ENCODE results near the gene DIMT1. TPM values are rescaled to one million over a fixed set of nuclear protein-coding genes. Genes with fewer than 3 reads are reported as not detected.

Gene DIMT1
- total RNA-seq: 20.0 TPM

DNA sequence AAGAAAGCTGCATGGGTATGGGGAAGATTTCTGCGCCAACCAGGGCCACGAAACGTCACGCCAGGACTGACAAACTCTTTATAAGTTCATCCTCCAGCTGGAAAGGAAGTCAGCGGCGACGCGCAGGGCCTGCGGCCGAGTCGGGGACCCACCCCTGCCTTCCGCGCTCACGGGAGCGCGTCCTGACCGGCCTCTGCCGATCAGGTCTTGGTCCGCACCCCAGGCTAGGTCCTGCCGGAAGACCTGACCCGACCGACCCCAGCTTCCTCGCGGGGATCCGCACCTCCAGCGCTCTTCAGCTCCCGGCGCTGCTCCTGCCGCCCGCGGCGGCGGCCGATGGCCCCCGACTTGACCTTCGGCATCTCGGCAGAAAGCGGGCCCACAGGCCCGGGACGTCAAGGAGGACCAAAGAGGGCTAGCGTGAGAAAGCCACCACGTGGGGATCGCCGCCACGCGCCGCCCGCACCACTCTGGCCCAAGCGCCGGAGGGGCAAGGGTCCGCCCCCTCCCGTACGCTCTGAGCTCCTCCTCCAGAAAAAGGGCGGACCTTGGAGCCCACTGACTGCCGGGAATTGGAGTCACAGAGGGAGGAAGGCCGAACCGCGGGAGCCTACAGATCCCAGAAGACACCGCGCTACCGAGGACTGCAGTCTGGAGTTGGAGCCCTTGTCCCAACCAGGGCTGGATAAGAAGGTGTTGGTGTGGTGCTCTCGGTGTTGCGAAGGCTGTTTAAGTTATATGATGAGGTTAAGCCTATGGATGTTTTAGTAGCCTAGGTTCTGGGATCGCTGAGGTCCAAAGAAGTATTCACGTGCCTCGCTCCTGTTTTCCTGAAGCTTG, at the start of gene DIMT1:
Gene DIMT1, minus strand, starts transcription at position 495 of the 840 bp plus-strand sequence. Its CDS starts 133 bp downstream, at position 362.
- ATAC-seq: peak; percentile 100
- DNase-seq (ENCODE audit: low spot score): peak; percentile 95
- intact Hi-C loops (cut with DNase I): no loop called here

DNA sequence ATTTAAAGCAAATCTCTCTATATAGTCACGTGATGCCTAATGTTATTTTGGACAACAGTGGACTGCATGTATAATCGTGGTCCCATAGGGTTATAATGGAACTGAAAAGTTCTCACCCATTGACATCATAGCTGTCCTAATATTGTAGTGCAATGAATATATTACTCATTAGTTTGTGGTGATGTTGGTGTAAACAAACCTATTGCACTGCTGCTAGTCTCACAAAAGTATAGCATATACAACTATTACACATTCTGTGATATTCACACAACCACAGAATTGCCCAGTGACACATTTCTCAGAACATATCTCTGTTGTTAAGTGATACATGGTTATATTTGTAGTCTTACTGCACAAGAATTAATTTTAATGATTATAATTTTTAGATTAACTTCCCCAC, 46.6 kb upstream of the DIMT1 start:
- ATAC-seq (no peak), DNase-seq (ENCODE audit: low spot score) (no peak)
- intact Hi-C loops (cut with DNase I): no loop called here

DNA sequence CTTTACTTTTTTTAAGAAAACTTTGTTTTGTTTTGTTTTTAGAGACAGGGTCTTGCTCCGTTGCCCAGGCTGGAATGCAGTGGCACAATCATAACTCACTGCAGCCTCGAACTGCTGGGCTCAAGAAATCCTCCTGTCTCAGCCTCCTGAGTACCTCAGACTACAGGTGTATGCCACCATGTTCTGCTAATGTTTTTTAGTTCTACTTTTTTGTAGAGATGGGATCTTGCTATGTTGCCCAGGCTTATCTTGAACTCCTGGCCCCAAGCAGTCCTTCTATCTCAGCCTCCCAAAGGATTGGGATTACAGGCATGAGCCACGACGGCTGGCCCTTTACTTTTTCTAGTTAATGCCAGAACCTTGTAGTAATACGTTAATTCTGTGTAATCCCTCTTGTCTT, 44.8 kb upstream of the DIMT1 start:
- ATAC-seq (no peak), DNase-seq (ENCODE audit: low spot score) (no peak)
- intact Hi-C loops (cut with DNase I): no loop called here

DNA sequence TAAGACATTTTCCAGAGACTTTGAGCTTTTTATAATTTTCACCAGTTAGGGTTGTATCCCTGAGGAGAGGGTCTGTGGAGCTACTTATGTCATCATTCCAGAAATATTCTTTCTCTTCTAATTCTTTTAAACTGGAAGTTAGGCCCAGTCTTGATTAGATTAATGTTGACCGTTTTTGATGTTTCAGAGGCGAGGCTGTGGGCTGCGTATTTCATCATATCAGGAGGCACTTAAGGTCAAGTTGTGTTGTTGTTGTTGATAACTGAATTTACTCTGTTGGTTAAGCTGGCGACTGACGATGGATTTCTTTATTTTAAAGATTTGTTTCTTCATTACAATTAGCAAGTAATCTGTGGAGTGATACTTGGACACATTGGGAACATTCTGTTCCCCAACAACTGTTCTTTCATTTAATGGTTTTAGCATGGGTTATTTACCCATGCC, 28.9 kb upstream of the DIMT1 start:
- intact Hi-C loops (cut with DNase I): no loop called here
- no peak for DNase-seq (ENCODE audit: low spot score)
- peak; percentile 79 for ATAC-seq

DNA sequence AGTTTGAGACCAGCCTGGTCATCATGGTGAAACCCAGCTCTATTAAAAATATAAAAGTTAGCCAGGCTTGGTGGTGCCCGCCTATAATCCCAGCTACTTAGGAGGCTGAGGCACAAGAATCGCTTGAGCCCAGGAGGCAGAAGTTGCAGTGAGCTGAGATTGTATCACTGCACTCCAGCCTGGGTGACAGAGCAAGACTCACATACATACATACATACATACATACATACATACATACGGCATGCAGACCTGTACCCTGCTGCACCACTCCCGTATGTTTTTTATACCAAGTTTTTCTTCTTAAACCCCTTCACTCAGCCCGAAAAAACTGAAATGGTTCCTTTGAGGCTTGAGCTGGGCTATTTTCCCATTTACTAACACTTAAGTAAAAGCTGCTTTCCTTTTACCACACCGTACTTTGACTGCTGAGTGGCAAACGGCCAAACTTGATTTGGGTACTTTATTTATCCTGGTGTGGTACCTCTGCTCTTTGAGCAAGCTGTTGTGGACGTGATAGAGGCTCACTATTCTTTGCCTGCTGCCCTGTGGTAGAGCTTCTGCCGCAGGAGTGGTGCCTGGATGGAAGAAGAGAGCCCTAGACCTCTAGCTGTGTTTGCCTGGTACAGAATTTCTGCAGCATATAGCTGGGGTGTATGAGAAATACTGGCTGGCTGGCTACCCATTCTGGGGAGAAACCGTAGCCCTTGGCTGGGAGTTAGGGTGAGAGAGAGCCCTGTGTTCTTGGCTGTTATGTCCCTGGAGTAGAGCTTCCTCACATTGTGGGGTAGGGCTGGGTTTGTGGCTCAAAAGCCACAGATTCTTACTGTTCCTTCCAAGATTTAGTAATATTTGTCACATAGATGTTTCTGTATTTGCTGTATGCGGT, 28.3 kb upstream of the DIMT1 start:
- no peak for DNase-seq (ENCODE audit: low spot score)
- ATAC-seq: peak; percentile 93
- intact Hi-C loops (cut with DNase I): no loop called here

DNA sequence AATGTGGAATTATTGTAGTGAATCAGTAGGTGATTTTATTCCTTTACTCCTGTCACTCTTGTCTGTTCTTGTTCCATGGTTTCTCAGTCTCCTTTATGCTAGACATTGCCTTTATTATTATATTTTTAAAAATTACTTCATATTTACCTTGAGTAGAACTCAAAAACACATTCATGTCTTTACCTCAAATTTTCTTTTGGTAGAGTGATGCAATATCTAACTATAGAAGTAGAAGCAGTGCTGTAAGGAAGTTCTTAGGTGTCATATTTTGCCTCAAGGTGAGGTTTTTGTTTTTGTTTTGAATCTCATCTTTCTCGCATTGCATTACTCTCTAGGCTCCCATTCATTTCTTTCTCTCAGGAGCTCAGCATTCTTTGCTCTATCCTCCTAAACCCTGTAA, 21.1 kb upstream of the DIMT1 start:
- ATAC-seq (no peak), DNase-seq (ENCODE audit: low spot score) (no peak)
- intact Hi-C loops (cut with DNase I): no loop called here

DNA sequence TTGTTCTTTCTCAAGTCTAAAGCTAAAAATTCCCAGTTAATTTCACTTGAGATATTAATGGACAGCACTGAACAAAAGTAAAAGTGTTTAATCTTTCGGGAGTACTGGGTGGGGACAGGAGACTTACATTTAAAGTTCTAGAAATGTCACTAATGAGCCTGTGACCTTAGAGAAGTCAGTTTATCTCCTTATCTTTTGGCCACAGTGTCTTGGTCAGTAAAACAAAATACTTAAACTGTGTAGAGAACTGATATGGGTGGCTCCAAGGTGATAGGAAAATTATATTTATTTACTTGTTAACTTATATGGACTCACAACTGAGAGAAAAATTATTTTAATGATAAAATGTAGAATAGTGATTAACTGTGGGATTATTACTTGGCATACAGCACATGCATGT, 17.7 kb upstream of the DIMT1 start:
- intact Hi-C loops (cut with DNase I): no loop called here
- no peak for DNase-seq (ENCODE audit: low spot score)
- ATAC-seq: no peak

DNA sequence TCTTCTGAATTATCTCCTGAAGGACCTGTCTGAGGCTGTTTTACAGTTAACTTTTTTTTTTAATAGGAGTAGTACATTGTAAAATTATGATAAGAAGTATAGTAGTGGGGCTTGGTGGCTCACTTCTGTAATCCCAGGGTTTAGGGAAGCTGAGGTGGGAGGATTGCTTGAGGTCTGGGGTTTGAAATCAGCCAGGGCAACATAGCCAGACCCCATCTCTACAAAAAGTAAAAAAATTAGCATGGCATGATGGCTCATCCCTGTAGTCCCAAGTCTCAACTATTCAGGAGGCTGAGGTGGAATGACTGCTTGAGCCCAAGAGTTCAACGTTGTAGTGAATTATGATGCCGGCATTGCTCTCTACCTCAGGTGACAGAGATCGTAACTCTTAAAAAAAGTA, 15.9 kb upstream of the DIMT1 start:
- intact Hi-C loops (cut with DNase I): no loop called here
- ATAC-seq (no peak), DNase-seq (ENCODE audit: low spot score) (no peak)

DNA sequence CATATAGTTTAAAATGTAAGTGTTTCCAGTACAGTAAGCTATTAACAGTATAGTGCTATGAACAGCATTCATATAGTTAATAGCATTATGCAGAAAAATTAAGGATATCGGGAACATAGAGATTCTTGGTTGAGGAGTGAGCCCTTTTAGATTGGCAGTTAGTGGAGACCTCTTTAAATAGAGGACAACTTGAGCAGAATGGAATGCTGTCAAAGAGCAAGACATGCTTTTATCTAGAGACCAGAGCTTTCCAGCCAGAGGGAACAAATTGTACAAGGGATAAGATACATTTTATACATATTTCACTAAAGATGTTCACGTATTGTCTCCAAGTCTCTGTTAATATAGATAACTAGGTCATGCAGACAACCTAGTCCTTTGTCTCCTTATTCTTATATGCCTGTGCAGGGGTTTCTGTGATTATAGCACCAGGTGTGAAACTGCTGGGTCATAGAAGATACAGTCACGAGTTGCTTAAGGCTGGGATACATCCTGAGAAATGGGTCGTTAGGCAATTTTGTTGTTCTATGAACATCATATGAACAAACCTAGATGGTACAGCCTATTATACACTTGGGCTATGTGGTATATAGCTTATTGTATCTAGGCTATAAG, 14.9 kb upstream of the DIMT1 start:
- ATAC-seq: no peak

DNA sequence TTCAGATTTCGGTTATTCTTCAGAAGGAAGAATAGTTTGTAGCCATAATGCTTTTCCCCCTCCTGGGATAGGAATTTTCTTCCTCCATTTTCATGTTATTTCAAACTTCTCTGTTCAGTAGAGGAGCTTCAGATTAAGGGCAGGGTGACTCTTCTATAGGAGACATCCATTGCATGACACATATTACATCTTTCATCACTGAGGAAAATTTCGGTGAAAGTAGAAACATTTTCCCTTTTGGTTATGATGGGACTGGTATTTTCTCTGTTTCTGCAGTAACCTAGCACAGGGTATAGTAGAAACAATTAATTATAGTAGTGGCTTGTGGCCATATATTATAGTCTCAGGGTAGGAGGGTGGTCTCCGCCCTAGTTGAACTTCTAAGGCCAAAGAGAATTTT, 10.0 kb upstream of the DIMT1 start:
- intact Hi-C loops (cut with DNase I): no loop called here
- no peak for DNase-seq (ENCODE audit: low spot score)
- ATAC-seq: no peak

More for the DNA sequence above, 14.9 kb upstream of the DIMT1 start:
- no peak for DNase-seq (ENCODE audit: low spot score)
- intact Hi-C loops (cut with DNase I): no loop called here

DNA sequence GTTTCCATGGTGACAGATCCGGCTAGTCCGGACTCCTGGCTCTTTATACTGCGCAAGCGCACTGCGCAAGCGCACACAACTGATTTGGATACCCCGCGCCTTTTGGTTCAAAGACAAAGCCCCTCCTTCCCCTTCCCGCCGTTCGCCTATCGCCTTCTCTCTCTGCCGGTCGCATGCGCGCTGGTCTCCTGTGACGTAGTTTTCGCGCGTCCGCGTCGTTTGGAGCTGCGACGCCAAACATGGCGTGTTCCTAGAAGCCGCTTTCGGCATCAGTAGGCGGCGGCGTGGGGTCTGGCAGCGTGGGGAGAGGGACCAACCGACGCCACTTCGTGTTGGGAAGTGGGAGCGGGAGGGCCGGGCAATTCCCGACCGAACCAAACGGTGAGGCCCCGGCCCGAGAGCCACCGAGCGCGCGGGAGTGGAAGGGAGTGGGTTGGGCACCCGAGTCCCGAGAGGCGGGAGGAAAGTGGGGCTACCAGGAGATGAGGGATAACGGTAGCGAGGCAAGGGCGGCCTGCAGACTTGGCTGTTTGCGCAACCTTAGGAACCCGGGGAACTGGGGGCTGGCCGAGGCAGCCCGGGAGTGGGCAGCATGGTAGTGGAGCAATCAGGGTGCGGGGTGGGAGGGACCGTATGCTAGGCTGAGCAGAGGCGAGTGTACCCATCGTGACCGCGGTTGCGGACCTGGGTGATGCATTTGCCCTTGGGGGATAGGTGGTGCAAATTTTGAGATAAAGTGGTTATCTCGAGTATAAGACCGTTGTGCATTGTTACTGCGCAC, 9.0 kb upstream of the DIMT1 start, which contains the start of gene IPO11:
Gene IPO11, plus strand, starts transcription at position 215 of the 781 bp plus-strand sequence. CDS start 24,517 bp downstream, outside the sequence.
- ATAC-seq: peak; percentile 100
- intact Hi-C loops (cut with DNase I): no loop called here
- peak; percentile 99 for DNase-seq (ENCODE audit: low spot score)

DNA sequence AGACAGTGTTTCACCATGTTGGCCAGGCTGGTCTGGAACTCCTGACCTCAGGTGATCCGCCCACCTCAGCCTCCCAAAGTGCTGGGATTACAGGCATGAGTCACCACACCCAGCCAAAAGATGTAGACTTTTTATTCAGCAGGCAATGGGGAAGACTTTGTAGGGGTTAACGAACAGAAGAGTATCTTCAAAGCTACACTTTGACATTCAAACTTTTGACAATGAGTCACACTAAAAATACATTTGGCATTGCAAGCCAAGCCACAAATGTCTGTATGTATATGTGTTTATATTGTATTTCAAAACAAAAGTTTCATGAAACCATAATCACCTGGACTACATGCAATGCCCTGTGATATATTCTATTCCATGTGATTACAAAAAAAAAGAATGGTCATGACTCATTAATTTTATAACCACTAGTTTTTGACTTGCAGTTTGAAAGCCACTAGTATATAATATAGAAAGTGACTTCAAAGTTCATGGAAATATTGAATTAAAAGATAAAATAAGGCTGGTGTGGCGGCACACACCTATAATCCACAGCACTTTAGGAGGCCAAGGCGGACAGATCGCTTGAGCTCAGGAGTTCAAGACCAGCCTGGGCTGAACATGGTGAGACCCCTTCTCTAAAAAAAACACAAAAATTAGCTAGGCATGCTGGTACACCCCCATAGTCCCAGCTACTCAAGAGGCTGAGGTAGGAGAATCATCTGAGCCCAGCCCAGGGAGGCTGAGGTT, 8.3 kb downstream of the DIMT1 start:
- ATAC-seq (no peak), DNase-seq (ENCODE audit: low spot score) (no peak)
- intact Hi-C loops (cut with DNase I): loop anchor here (5.0 kb wide), 1 partner anchor 453 kb away; no protein-coding TSS in a partner anchor

DNA sequence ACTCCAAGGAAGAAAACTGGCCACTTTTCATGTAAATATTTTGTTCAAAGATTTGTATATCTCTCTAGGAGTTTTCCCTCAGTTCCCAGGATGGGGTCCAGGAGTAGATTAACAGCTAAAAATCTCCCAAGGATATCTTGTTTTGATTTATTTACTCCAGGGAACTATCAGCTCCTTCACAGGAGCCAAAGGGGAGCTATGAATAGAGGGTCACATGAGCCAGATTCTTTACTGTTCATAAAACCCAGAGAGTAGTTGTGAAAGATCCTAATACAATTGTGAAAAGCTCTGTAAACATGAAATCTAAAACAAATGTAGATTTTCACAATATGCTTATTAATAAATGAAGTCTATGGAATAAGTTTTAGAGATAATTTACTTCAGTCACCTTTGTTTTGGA, 16.9 kb downstream of the DIMT1 start:
- ATAC-seq: no peak
- intact Hi-C loops (cut with DNase I): no loop called here

DNA sequence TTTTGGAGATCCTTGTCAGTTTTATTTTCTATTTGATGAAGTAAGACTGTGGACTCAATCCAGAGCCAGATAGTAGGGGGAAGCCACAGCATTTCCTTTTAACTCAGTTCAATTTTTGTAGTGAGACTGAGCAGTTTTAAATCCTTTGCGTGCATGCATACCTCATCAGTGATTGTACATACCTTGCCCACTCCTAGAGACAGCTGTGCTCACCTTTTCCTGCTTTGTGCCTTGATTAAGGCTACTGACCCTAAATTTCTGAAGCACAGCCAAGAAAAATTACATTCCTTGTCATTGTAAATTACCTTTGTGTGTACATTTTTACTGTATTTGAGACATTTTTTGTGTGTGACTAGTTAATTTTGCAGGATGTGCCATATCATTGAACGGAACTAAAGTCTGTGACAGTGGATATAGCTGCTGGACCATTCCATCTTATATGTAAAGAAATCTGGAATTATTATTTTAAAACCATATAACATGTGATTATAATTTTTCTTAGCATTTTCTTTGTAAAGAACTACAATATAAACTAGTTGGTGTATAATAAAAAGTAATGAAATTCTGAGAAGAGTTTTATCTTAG, 17.8 kb downstream of the DIMT1 start:
- intact Hi-C loops (cut with DNase I): no loop called here
- DNase-seq (ENCODE audit: low spot score) (no peak), ATAC-seq (no peak)

More for the DNA sequence above, 16.9 kb downstream of the DIMT1 start:
- no peak for DNase-seq (ENCODE audit: low spot score)

DNA sequence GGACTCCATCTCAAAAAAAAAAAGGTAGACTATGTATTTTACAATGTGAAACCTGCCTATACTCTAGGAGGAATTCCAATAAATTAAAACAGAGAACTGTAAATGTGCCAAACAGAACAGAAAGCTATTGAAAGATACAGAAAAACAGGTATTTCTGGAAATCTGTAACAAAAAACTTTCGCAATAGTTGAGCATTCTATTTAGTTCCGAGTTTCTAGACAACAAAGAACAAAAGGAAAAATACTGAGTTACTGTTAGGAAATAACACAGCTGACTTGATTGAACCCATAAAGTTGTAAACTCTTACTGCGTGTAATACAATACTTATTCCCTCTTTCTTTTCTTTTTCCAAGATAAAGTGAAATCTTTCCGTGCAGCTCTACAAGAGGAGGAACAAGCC, 18.6 kb downstream of the DIMT1 start:
- intact Hi-C loops (cut with DNase I): no loop called here
- DNase-seq (ENCODE audit: low spot score) (no peak), ATAC-seq (no peak)

DNA sequence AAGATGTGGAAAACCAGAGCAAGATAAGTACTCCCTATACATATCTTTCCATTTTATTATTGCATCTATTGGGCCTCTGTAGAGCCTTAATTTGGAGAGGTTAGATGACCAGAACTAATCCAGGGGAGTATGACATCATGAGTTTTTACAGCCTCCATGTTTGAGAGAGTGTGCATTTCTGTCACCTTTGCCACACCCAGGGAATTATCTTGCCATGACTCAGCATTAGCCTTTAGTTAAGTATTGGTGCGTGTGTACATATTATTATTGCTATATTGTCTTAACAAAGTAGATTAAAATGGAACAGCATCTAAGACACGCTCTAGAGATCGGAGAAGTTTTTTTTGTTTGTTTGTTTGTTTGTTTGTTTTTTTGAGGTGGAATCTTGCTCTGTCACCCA, 27.6 kb downstream of the DIMT1 start:
- no peak for ATAC-seq
- intact Hi-C loops (cut with DNase I): no loop called here
- no peak for DNase-seq (ENCODE audit: low spot score)

DNA sequence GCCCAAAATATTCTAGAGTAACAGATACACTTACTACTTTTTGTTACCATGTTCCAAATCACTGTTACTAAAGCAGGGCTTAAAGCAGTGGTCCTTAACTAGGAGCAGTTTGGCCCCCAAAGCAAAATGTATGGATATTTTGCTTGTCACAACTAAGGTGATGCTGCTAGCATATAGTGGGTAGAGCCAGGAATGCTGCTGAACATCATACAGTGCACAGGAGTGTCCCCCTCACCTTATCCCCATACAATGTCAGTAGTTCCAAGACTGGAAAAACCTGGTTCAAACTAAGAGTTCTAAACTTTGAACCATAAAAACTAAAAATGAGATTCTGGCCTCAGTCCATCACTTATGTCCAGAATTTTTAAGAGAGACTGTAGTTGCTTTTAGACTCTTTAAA, 28.1 kb downstream of the DIMT1 start:
- intact Hi-C loops (cut with DNase I): no loop called here
- DNase-seq (ENCODE audit: low spot score) (no peak), ATAC-seq (no peak)

DNA sequence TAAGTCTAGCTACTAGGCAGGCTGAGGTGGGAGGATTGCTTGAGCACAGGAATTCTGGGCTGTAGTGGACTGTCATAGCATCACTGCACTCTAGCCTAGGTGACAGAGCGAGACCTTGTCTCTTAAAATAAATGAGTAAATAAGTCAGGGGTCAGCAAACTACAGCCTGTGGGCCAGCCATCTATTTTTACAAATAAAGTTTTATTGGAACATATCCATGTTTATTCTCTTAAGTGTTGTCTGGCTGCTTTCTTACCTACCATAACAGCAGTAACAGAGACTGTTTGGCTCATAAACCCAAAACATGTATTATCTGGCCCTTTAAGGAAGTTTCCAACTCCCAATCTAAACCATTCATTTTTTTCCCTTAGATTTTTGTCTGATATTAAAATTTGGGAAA, 29.6 kb downstream of the DIMT1 start:
- intact Hi-C loops (cut with DNase I): no loop called here
- DNase-seq (ENCODE audit: low spot score) (no peak), ATAC-seq (no peak)

Measured in sciatic nerve (tissue), 2 donors.